Kidney (tissue), 14 donors: ENCODE measurements around the gene CELF4. TPM values are rescaled to one million over a fixed set of nuclear protein-coding genes. Genes with fewer than 3 reads are reported as not detected.

ENCODE experiments used
- DNase-seq, 5 donors: peaks; one replicate each; pipeline ENCODE4 v3.0.0-alpha.2; 2013 to 2020
- FAIRE-seq: peaks from 2 replicates; lab custom pipeline; 2012; peaks lifted over from hg19 to GRCh38; lab: Jason Lieb, UNC
- H3K27ac ChIP-seq, 2 donors: one replicate each; pipeline ENCODE4 v1.7.0; 2013; ENCODE audit warnings: low read depth in 2 of 2, low read length in 2 of 2, inconsistent platforms in 1 of 2
- H3K27me3 ChIP-seq: one replicate; pipeline ENCODE4 v1.7.1; 2013; ENCODE audit warnings: low read length, inconsistent platforms; ENCODE audit not compliant: control insufficient read depth, insufficient read depth
- H3K36me3 ChIP-seq, 3 donors: one replicate each; pipeline versions ENCODE4 v1.7.0 to v1.7.1; 2013; ENCODE audit warnings: low read length in 3 of 3, control low read depth in 1 of 3, inconsistent platforms in 1 of 3; ENCODE audit not compliant: insufficient read depth in 3 of 3, control insufficient read depth in 2 of 3
- H3K4me1 ChIP-seq, 3 donors: one replicate each; pipeline versions ENCODE4 v1.7.0 to v1.7.1; 2013; ENCODE audit warnings: low read length in 3 of 3, inconsistent platforms in 1 of 3, low read depth in 1 of 3; ENCODE audit not compliant: control insufficient read depth in 2 of 3, insufficient read depth in 2 of 3
- H3K4me3 ChIP-seq, 3 donors: one replicate each; pipeline versions ENCODE4 v1.7.0 to v1.8.1; 2013; ENCODE audit warnings: low read length in 3 of 3, control low read depth in 1 of 3, inconsistent platforms in 1 of 3
- H3K9ac ChIP-seq, 3 donors: one replicate each; pipeline versions ENCODE4 v1.7.0 to v1.7.1; 2013; ENCODE audit warnings: low read length in 3 of 3, control low read depth in 1 of 3, inconsistent platforms in 1 of 3
- H3K9me3 ChIP-seq, 3 donors: one replicate each; pipeline versions ENCODE4 v1.7.0 to v1.7.1; 2013; ENCODE audit warnings: low read length in 3 of 3, control low read depth in 1 of 3, inconsistent platforms in 1 of 3; ENCODE audit not compliant: control insufficient read depth in 2 of 3, insufficient read depth in 1 of 3
- intact Hi-C: fragments of 100-400 bp; cut with DNase I; formaldehyde crosslinking; loops from one replicate; pipeline ENCODE4 v1.11.1; 2022
- polyA plus RNA-seq: library from polyadenylated mRNA; stranded (reverse); fragments of 350-450 nt; fragmentation: Illumina TruSeq; extraction: RNeasy Lipid Tissue Mini Kit (QIAGEN cat#74804); gene quantifications from one replicate; pipeline ENCODE4 v1.2.3, GENCODE V29; 2014; ENCODE audit warnings: low read depth, low replicate concordance; ENCODE audit not compliant: insufficient read depth
- total RNA-seq: library from RNA; stranded (reverse); fragmentation: NEBNext Ultra II Directional; extraction: Animal tissue kit (Norgen Biotek cat#: 25700); gene quantifications from one replicate; pipeline ENCODE4 v1.2.1, GENCODE V29; 2021
- TF ChIP-seq, protein P1 (sequence below): IDR thresholded peaks from 3 replicates; pipeline ENCODE4 v1.5.1; 2012; ENCODE audit warnings: mild to moderate bottlenecking, moderate library complexity, borderline replicate concordance; ENCODE audit not compliant: insufficient read depth; ENCODE audit errors: extremely low read depth
- donor health status: control.
- donor health status: control.
- donor health status: control.
- donor health status: control.
- donor health status: control.
- donor health status: DM: yes; HTN: yes; CAD: no.
- donor health status: Normal renal cell carcinoma (clear cell type).

Gene CELF4
- total and polyA plus RNA-seq, 2 donors from 2014 or later: 0.85 to 1.5 TPM

- FAIRE-seq (no peak), DNase-seq (peak in 1 of 5 donors; percentile 33)
- H3K27ac ChIP-seq: no peak overlapping the region
- TF ChIP-seq, protein P1, sequence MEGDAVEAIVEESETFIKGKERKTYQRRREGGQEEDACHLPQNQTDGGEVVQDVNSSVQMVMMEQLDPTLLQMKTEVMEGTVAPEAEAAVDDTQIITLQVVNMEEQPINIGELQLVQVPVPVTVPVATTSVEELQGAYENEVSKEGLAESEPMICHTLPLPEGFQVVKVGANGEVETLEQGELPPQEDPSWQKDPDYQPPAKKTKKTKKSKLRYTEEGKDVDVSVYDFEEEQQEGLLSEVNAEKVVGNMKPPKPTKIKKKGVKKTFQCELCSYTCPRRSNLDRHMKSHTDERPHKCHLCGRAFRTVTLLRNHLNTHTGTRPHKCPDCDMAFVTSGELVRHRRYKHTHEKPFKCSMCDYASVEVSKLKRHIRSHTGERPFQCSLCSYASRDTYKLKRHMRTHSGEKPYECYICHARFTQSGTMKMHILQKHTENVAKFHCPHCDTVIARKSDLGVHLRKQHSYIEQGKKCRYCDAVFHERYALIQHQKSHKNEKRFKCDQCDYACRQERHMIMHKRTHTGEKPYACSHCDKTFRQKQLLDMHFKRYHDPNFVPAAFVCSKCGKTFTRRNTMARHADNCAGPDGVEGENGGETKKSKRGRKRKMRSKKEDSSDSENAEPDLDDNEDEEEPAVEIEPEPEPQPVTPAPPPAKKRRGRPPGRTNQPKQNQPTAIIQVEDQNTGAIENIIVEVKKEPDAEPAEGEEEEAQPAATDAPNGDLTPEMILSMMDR: no peak
- H3K4me3 ChIP-seq: no peak overlapping the region
- H3K27me3 ChIP-seq: no peaks in the 10 kb centered on the region
- intact Hi-C loops: no loop called here
- H3K4me1 ChIP-seq: peaks cover 0 to 2% (median 0%) of the 10 kb centered on the region in 3 donors
- no peaks in the 10 kb centered on the region for H3K9me3 ChIP-seq
- no peaks in the 10 kb centered on the region for H3K36me3 ChIP-seq
- H3K9ac ChIP-seq: no peak overlapping the region
Observed at GRCh38 chr18:37398248-37398920, 167.2 kb downstream of the CELF4 start.

- no peak overlapping the region for H3K27ac ChIP-seq
- H3K9ac ChIP-seq: no peak overlapping the region
- intact Hi-C loops: no loop called here
- no peaks in the 10 kb centered on the region for H3K27me3 ChIP-seq
- H3K4me1 ChIP-seq: peaks cover 0 to 2% (median 0%) of the 10 kb centered on the region in 3 donors
- TF ChIP-seq, protein P1: no peak
- H3K4me3 ChIP-seq: no peak overlapping the region
- H3K36me3 ChIP-seq: no peaks in the 10 kb centered on the region
- peak in 2 of 5 donors; percentile 28 to 52 for DNase-seq
- no peaks in the 10 kb centered on the region for H3K9me3 ChIP-seq
- no peak for FAIRE-seq
Observed at GRCh38 chr18:37397814-37398213, 167.8 kb downstream of the CELF4 start.

DNA sequence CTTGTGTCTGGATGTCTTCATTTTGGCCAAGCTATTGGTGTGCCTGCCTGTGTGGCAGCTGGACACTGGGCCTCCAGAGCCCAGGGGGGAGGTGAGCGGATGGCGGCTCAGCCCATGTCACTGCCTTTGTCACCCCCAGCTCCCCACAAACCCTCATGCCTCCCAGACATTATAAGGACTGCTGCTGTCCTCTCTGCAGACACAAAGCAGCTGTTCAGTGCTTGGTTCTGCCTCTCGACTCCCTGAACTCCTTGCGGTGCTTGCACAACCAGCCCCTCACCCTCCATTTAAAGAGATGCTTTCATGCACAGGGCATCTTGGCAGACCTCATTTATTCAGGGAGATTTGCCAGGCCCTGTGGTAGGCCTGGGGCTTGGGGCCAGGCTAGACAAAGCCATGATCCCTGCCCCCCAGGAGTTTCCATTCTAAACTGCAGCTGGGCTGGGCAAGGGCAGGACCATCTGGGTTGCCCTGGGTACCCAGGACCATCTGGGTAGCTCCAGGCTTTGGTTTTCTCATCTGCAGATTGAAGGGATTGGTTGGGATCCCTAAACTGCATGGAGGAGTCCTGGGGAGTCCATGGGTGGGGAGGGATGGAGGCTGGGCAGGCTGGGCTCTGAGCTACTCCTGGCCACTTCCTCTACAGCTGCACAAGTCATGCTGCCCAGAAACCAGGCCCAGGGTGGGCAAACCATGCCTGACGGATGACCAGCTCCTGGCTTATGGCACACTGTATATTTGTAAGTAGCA is 168.5 kb downstream of the CELF4 start:
- Histone ChIP-seq H3K27ac (no peak overlapping the region), H3K9ac (no peak overlapping the region), H3K27me3 (no peaks in the 10 kb centered on the region), H3K9me3 (no peaks in the 10 kb centered on the region), H3K4me3 (no peak overlapping the region), H3K36me3 (no peaks in the 10 kb centered on the region), H3K4me1 (peaks cover 0 to 2% (median 0%) of the 10 kb centered on the region in 3 donors)
- TF ChIP-seq, protein P1: no peak
- FAIRE-seq: no peak
- DNase-seq: peak in 2 of 5 donors; percentile 30 to 57
- intact Hi-C loops: no loop called here
